B cell (primary cell): ENCODE measurements around the gene GNAT3.

ENCODE experiments used
- EZH2 ChIP-seq: IDR thresholded peaks from 2 replicates; pipeline ENCODE4 v1.6.1; 2012; ENCODE audit warnings: borderline replicate concordance, low read depth, mild to moderate bottlenecking, moderate library complexity, low read length; ENCODE audit not compliant: insufficient read depth, poor library complexity, severe bottlenecking
- TF ChIP-seq, protein P1 (sequence below): fragments of 200-600 bp; IDR thresholded peaks from one replicate; pipeline ENCODE4 v1.8.0; 2022; ENCODE audit warnings: antibody characterized with exemption, mild to moderate bottlenecking

DNA sequence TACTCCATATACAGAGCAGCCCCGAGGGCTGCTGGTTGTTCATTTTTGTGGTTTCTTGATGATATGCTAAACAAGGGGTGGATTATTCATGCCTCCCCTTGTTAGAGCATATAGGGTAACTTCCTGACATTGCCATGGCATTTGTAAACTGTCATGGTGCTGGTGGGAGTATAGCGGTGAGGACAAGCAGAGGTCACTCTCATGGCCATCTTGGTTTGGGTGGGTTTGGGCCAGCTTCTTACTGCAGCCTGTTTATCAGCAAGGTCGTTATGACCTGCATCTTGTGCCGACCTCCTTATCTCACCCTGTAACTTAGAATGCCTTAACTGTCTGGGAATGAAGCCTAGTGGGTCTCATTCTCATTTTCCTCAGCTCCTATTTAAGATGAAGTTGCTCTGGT lies 31.3 kb downstream of the GNAT3 start:
- TF ChIP-seq, protein P1, sequence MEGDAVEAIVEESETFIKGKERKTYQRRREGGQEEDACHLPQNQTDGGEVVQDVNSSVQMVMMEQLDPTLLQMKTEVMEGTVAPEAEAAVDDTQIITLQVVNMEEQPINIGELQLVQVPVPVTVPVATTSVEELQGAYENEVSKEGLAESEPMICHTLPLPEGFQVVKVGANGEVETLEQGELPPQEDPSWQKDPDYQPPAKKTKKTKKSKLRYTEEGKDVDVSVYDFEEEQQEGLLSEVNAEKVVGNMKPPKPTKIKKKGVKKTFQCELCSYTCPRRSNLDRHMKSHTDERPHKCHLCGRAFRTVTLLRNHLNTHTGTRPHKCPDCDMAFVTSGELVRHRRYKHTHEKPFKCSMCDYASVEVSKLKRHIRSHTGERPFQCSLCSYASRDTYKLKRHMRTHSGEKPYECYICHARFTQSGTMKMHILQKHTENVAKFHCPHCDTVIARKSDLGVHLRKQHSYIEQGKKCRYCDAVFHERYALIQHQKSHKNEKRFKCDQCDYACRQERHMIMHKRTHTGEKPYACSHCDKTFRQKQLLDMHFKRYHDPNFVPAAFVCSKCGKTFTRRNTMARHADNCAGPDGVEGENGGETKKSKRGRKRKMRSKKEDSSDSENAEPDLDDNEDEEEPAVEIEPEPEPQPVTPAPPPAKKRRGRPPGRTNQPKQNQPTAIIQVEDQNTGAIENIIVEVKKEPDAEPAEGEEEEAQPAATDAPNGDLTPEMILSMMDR: no peak
- TF ChIP-seq EZH2: no peak
